GM20000 (cell line): ENCODE results near the gene FOXL3.
"Not testable (repeated sequence)": the region's sequence is repeated elsewhere in the genome, so short reads cannot be mapped to it uniquely, and the experiment has no call there.

Experiments used
- DNase-seq: peaks from one replicate; pipeline ENCODE4 v3.0.0; 2012; ENCODE audit warnings: low spot score
- CTCF ChIP-seq: IDR thresholded peaks from 2 replicates; pipeline ENCODE4 v1.5.1; 2012; ENCODE audit warnings: mild to moderate bottlenecking, control low read depth; ENCODE audit errors: extremely low read depth, missing control alignments

Gene FOXL3

GRCh38 chr7:335358-336148 is 45.6 kb downstream of the FOXL3 start:
- TF ChIP-seq CTCF, result no peak
- DNase-seq, result no peak

- DNase-seq, result not testable (repeated sequence)
Observed at GRCh38 chr7:336149-336533, 46.2 kb downstream of the FOXL3 start.

GRCh38 chr7:336810-337566 is 47.0 kb downstream of the FOXL3 start:
- DNase-seq, result no peak
- TF ChIP-seq CTCF, result no peak

GRCh38 chr7:337567-337951 is 47.6 kb downstream of the FOXL3 start:
- DNase-seq, result no peak
- no peak for TF ChIP-seq CTCF

GRCh38 chr7:338295-339061 is 48.5 kb downstream of the FOXL3 start:
- no peak for TF ChIP-seq CTCF
- DNase-seq, result no peak

GRCh38 chr7:339062-339342 is 49.0 kb downstream of the FOXL3 start:
- TF ChIP-seq CTCF, result no peak
- no peak for DNase-seq

- TF ChIP-seq CTCF, result no peak
- DNase-seq, result no peak
Observed at GRCh38 chr7:339696-340095, 49.7 kb downstream of the FOXL3 start.
